Parathyroid adenoma (tissue), 2 donors: ENCODE results near the gene ASB7.

Source experiments
- H2AFZ ChIP-seq: fragments of 300-600 bp; sonication (generic); one replicate; pipeline ENCODE4 v1.7.0; 2017; ENCODE audit warnings: antibody characterized with exemption, mild to moderate bottlenecking
- H3K27ac ChIP-seq: fragments of 300-600 bp; sonication (generic); one replicate; pipeline ENCODE4 v1.7.0; 2017
- H3K27me3 ChIP-seq: fragments of 300-600 bp; sonication (generic); one replicate; pipeline ENCODE4 v1.7.0; 2017; ENCODE audit warnings: low read length; ENCODE audit not compliant: control insufficient read depth, insufficient read depth
- H3K36me3 ChIP-seq: fragments of 300-600 bp; sonication (generic); one replicate; pipeline ENCODE4 v1.7.0; 2017; ENCODE audit warnings: low read length; ENCODE audit not compliant: control insufficient read depth, insufficient read depth
- H3K4me1 ChIP-seq: fragments of 300-600 bp; sonication (generic); one replicate; pipeline ENCODE4 v1.7.0; 2017; ENCODE audit warnings: control low read depth
- H3K4me2 ChIP-seq: fragments of 300-600 bp; sonication (generic); one replicate; pipeline ENCODE4 v1.7.0; 2017; ENCODE audit warnings: low read length
- H3K4me3 ChIP-seq: fragments of 300-600 bp; sonication (generic); one replicate; pipeline ENCODE4 v1.7.0; 2017; ENCODE audit warnings: low read depth, low read length
- H3K79me2 ChIP-seq: fragments of 300-600 bp; sonication (generic); one replicate; pipeline ENCODE4 v1.7.0; 2017; ENCODE audit warnings: control low read depth
- H3K9ac ChIP-seq: fragments of 300-600 bp; sonication (generic); one replicate; pipeline ENCODE4 v1.7.0; 2017; ENCODE audit warnings: mild to moderate bottlenecking
- H3K9me3 ChIP-seq: fragments of 300-600 bp; sonication (generic); one replicate; pipeline ENCODE4 v1.7.0; 2017; ENCODE audit warnings: low read length; ENCODE audit not compliant: control insufficient read depth
- TF ChIP-seq, protein P1 (sequence below): fragments of 300-600 bp; sonication (generic); IDR thresholded peaks from one replicate; pipeline ENCODE4 v1.7.0; 2017; ENCODE audit warnings: antibody characterized with exemption, mild to moderate bottlenecking
- donor health status: primary hyperparathyroidism.

ASB7 gene

DNA sequence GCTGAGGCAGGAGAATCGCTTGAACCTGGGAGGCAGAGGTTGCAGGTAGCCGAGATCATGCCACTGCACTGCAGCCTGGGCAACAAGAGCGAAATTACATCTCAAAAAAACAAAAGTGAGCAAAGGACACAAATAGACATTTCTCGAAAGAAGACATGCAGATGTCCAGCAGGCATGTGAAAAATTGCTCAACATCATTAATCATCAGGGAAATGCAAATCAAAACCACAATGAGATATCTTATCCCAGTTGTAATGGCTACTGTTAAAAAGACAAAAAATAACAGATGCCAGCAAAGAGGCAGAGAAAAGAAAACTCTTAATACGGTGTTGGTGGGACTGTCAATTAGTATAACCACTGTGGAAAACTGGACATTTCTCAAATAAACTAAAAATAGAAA lies 20.9 kb downstream of the ASB7 start:
- Histone ChIP-seq H3K36me3 (no peaks in the 10 kb centered on the region), H3K79me2 (no peaks in the 10 kb centered on the region), H3K27me3 (no peaks in the 10 kb centered on the region), H3K4me2 (no peak overlapping the region), H3K4me3 (no peak overlapping the region), H3K27ac (no peak overlapping the region), H3K4me1 (no peaks in the 10 kb centered on the region), H2AFZ (no peak overlapping the region), H3K9me3 (no peaks in the 10 kb centered on the region), H3K9ac (no peak overlapping the region)
- TF ChIP-seq, protein P1, sequence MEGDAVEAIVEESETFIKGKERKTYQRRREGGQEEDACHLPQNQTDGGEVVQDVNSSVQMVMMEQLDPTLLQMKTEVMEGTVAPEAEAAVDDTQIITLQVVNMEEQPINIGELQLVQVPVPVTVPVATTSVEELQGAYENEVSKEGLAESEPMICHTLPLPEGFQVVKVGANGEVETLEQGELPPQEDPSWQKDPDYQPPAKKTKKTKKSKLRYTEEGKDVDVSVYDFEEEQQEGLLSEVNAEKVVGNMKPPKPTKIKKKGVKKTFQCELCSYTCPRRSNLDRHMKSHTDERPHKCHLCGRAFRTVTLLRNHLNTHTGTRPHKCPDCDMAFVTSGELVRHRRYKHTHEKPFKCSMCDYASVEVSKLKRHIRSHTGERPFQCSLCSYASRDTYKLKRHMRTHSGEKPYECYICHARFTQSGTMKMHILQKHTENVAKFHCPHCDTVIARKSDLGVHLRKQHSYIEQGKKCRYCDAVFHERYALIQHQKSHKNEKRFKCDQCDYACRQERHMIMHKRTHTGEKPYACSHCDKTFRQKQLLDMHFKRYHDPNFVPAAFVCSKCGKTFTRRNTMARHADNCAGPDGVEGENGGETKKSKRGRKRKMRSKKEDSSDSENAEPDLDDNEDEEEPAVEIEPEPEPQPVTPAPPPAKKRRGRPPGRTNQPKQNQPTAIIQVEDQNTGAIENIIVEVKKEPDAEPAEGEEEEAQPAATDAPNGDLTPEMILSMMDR: no peak

DNA sequence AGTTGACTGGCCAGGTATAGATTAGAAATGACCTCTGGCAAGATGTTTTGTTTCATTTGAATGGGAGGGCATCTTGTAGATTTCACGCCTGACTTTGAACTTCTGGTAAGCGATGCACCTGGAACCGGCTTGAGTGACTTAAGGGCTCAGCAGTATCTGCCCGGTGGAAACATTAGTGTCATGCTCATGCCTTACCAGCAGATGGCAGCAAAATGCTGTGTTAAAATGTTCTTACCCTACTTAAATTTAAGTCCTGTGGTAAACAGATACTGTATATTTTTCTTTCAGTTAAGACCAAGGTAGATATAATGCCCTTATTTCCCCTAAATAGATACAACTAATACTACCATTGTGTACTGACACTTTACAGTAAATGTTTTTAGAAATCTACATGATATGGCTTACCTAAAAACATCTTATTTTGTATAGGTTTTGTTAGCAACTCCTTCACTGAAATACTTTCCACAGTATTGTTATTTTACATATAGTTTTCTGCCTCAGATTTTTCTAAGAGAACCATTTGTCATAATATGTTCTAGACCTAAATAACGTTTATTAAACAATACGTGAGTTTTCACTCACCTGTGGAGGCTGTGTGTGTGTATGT lies 25.5 kb downstream of the ASB7 start:
- Histone ChIP-seq H3K4me1 (no peaks in the 10 kb centered on the region), H3K4me2 (no peak overlapping the region), H3K4me3 (no peak overlapping the region), H3K79me2 (peaks cover 18% of the 10 kb centered on the region), H3K9ac (no peak overlapping the region), H2AFZ (no peak overlapping the region), H3K27ac (no peak overlapping the region), H3K36me3 (no peaks in the 10 kb centered on the region), H3K9me3 (no peaks in the 10 kb centered on the region), H3K27me3 (no peaks in the 10 kb centered on the region)
- TF ChIP-seq, protein P1: peak; percentile 56

DNA sequence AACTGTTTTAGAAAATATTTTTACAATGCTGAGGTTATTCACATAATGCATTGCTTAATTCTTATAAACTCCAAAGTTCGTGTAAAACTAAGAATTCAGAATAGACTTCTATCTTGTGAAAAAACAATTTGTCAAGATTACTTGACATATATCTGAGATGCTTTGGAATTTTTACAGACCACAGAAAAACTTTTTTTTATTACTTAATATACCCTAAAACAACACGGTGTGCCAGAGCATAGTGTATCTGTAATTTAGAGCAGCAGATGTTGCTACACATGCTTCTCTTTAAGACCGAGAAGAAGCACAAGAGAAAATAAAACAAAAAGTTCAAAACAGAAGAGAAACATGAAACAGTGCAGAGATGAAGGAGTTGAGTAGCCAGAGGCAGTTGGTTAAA lies 26.4 kb downstream of the ASB7 start:
- no peak overlapping the region for H3K4me2 ChIP-seq
- H3K27ac ChIP-seq: no peak overlapping the region
- H3K9ac ChIP-seq: no peak overlapping the region
- peaks cover 26% of the 10 kb centered on the region for H3K79me2 ChIP-seq
- no peaks in the 10 kb centered on the region for H3K4me1 ChIP-seq
- no peak overlapping the region for H3K4me3 ChIP-seq
- no peaks in the 10 kb centered on the region for H3K27me3 ChIP-seq
- TF ChIP-seq, protein P1: no peak
- no peaks in the 10 kb centered on the region for H3K36me3 ChIP-seq
- H3K9me3 ChIP-seq: no peaks in the 10 kb centered on the region
- H2AFZ ChIP-seq: no peak overlapping the region

DNA sequence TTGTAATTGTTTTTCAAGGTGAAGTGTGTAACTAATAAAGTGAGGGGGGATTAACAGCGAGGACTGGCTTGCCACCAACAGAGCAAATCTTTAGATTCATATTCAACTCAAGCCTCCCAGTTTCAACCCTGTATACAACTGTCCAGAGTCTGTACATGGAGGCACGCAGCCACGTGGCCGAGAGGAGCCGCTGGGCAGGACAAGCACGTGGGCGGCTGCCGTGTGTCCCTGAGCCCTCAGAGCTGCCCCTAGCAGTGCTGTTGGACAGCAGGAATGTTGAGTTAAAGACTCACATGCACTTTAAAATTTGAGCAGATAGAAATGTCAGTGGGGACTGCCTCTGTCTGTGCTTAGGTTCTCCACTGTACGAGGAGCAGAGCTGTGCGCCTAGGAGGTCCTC lies 29.4 kb downstream of the ASB7 start:
- Histone ChIP-seq H2AFZ (no peak overlapping the region), H3K9ac (no peak overlapping the region), H3K9me3 (no peaks in the 10 kb centered on the region), H3K4me2 (no peak overlapping the region), H3K79me2 (peaks cover 30% of the 10 kb centered on the region), H3K27me3 (no peaks in the 10 kb centered on the region), H3K4me3 (no peak overlapping the region), H3K4me1 (no peaks in the 10 kb centered on the region), H3K27ac (no peak overlapping the region), H3K36me3 (no peaks in the 10 kb centered on the region)
- TF ChIP-seq, protein P1: no peak

DNA sequence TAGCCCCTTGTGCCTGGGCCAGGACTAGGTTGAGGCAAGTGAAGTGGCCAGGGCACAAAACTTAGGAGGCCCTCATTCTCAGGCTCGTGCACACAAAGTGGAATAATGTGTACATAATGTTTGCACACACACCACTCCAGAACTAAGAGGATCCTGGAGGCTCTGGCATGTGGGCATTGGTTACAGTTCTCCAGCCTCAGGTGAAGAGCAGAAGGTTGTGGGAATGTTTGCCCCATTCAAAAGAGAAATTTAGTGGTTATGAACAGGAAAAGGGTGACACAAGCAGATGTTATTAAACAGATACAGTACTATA lies 31.3 kb downstream of the ASB7 start:
- Histone ChIP-seq H3K27me3 (no peaks in the 10 kb centered on the region), H3K36me3 (no peaks in the 10 kb centered on the region), H3K4me1 (no peaks in the 10 kb centered on the region), H3K9ac (no peak overlapping the region), H3K9me3 (no peaks in the 10 kb centered on the region), H3K79me2 (peaks cover 30% of the 10 kb centered on the region), H2AFZ (no peak overlapping the region), H3K4me3 (no peak overlapping the region), H3K4me2 (no peak overlapping the region), H3K27ac (no peak overlapping the region)
- TF ChIP-seq, protein P1: no peak
